HCT116 (cell line): ENCODE measurements around the gene PRDM8. TPM values are rescaled to one million over a fixed set of nuclear protein-coding genes. Genes with fewer than 3 reads are reported as not detected.

Source experiments
- ATAC-seq: fragments of 200-7000 bp; cut with Tn5 transposase; 2 replicates; pipeline ENCODE4 v1.9.1; 2020; ENCODE audit warnings: mild to moderate bottlenecking, moderate library complexity
- BruUV-seq: library from RNA; stranded (reverse); fragments of 400-500 nt; replicated peaks from 2 replicates; lab custom pipeline; 2021; lab: Mats Ljungman, UMichigan
- CTCF ChIA-PET: fragments of 300-600 bp; sonication (Branson Sonifier 250); formaldehyde crosslinking; loops from one replicate; lab custom pipeline; 2021; ENCODE audit warnings: antibody characterized with exemption; lab: Charles Lee
- POLR2A ChIA-PET: fragments of 300-600, 350-600 bp; sonication (Branson Sonifier 250); formaldehyde crosslinking; loops from one replicate; lab custom pipeline; 2021; ENCODE audit warnings: antibody characterized with exemption; lab: Charles Lee
- RAD21 ChIA-PET, 2 experiments: fragments of 300-600 bp; sonication (Branson Sonifier 250); formaldehyde crosslinking; loops; one replicate each; lab custom pipeline; 2023; ENCODE audit warnings: low total read pairs in 2 of 2; ENCODE audit not compliant: uncharacterized antibody in 2 of 2, unreplicated experiment in 2 of 2, low non-redundant PET in 1 of 2; lab: Charles Lee
- DNase-seq: peaks from one replicate; pipeline ENCODE4 v3.0.0-alpha.2; 2010; ENCODE audit warnings: low read depth, low spot score
- H2AFZ ChIP-seq: fragments of 200-600 bp; shearing (Covaris generic), sonication (generic); 2 replicates; pipeline ENCODE4 v1.6.1; 2017; ENCODE audit warnings: low read depth, mixed run types, mixed read lengths, antibody characterized with exemption, low read length; ENCODE audit not compliant: poor library complexity, severe bottlenecking
- H3K27ac ChIP-seq: 2 replicates; pipeline ENCODE4 v1.5.1; 2012; ENCODE audit warnings: low read depth, low read length
- H3K27me3 ChIP-seq: fragments of 200-600 bp; sonication (generic); 2 replicates; pipeline ENCODE4 v1.6.1; 2016; ENCODE audit warnings: mixed run types, low read length, mixed read lengths; ENCODE audit not compliant: insufficient read depth
- H3K36me3 ChIP-seq, 2 experiments: fragments of 200-500 bp in 1 of 2; fragments of 200-600 bp in 1 of 2; sonication (Bioruptor generic) in 1 of 2; sonication (generic) in 1 of 2; 2 replicates each; pipeline versions ENCODE4 v1.5.1 to v1.6.1; 2014 to 2016; ENCODE audit warnings: low read length in 2 of 2, inconsistent platforms in 1 of 2, mixed read lengths in 1 of 2, mixed run types in 1 of 2; ENCODE audit not compliant: insufficient read depth in 2 of 2, control insufficient read depth in 1 of 2
- H3K4me1 ChIP-seq, 2 experiments: fragments of 200-600 bp in 1 of 2; sonication (generic) in 1 of 2; 2 replicates each; pipeline versions ENCODE4 v1.5.1 to v1.6.1; 2012 to 2017; ENCODE audit warnings: low read length in 2 of 2, inconsistent platforms in 1 of 2, mild to moderate bottlenecking in 1 of 2, mixed read lengths in 1 of 2, mixed run types in 1 of 2, moderate library complexity in 1 of 2; ENCODE audit not compliant: insufficient read depth in 2 of 2, control insufficient read depth in 1 of 2
- H3K4me2 ChIP-seq: fragments of 200-600 bp; sonication (generic); 2 replicates; pipeline ENCODE4 v1.6.1; 2017; ENCODE audit warnings: mixed run types, low read length, mixed read lengths
- H3K4me3 ChIP-seq, 2 experiments: fragments of 200-600 bp in 1 of 2; sonication (generic) in 1 of 2; replicated peaks in 1 of 2; 2 replicates each; pipeline ENCODE4 v1.5.1; 2011 to 2016; ENCODE audit warnings: low read length in 2 of 2, control low read depth in 1 of 2, low read depth in 1 of 2, mild to moderate bottlenecking in 1 of 2, mixed read lengths in 1 of 2, mixed run types in 1 of 2
- H3K79me2 ChIP-seq: fragments of 200-600 bp; sonication (generic); 2 replicates; pipeline ENCODE4 v1.6.1; 2017; ENCODE audit warnings: mild to moderate bottlenecking, mixed run types, low read length, moderate library complexity, mixed read lengths; ENCODE audit not compliant: insufficient read depth
- H3K9ac ChIP-seq: fragments of 200-600 bp; sonication (generic); 2 replicates; pipeline ENCODE4 v1.6.1; 2016; ENCODE audit warnings: low read length, mixed read lengths
- H3K9me2 ChIP-seq: fragments of 200-600 bp; sonication (generic), shearing (Covaris generic); 2 replicates; pipeline ENCODE4 v1.6.1; 2017; ENCODE audit warnings: mixed run types, mild to moderate bottlenecking, moderate library complexity; ENCODE audit not compliant: insufficient read depth
- H3K9me3 ChIP-seq, 2 experiments: fragments of 200-500 bp in 1 of 2; fragments of 200-600 bp in 1 of 2; sonication (Bioruptor generic) in 1 of 2; sonication (generic) in 1 of 2; 2 replicates each; pipeline ENCODE4 v1.6.1; 2014 to 2017; ENCODE audit warnings: low read length in 2 of 2, mixed read lengths in 2 of 2, inconsistent platforms in 1 of 2, low read depth in 1 of 2, mild to moderate bottlenecking in 1 of 2, mixed run types in 1 of 2, moderate library complexity in 1 of 2; ENCODE audit not compliant: control insufficient read depth in 1 of 2, insufficient read depth in 1 of 2
- H4K20me1 ChIP-seq: fragments of 200-600 bp; sonication (generic), shearing (Covaris generic); 2 replicates; pipeline ENCODE4 v1.6.1; 2017; ENCODE audit warnings: mixed run types, mild to moderate bottlenecking, moderate library complexity; ENCODE audit not compliant: insufficient read depth
- CBX3 ChIP-seq: IDR thresholded peaks from 2 replicates; pipeline ENCODE4 v1.6.1; 2012; ENCODE audit warnings: low read depth
- CEBPB ChIP-seq: IDR thresholded peaks from 2 replicates; pipeline ENCODE4 v1.6.1; 2012; ENCODE audit warnings: low read depth
- EGR1 ChIP-seq: IDR thresholded peaks from 2 replicates; pipeline ENCODE4 v1.6.1; 2012; ENCODE audit warnings: low read depth
- EZH2 ChIP-seq: fragments of 200-600 bp; sonication (generic); IDR thresholded peaks from 2 replicates; pipeline ENCODE4 v1.6.1; 2017; ENCODE audit warnings: antibody characterized with exemption, mixed run types
- EZH2phosphoT487 ChIP-seq: fragments of 200-600 bp; IDR thresholded peaks from 2 replicates; pipeline ENCODE4 v1.6.1; 2018; ENCODE audit warnings: antibody characterized with exemption, borderline replicate concordance
- FOSL1 ChIP-seq: IDR thresholded peaks from 2 replicates; pipeline ENCODE4 v1.6.1; 2012; ENCODE audit warnings: low read depth
- JUND ChIP-seq: IDR thresholded peaks from 2 replicates; pipeline ENCODE4 v1.6.1; 2012
- MAX ChIP-seq: IDR thresholded peaks from 2 replicates; pipeline ENCODE4 v1.6.1; 2012
- POLR2A ChIP-seq: IDR thresholded peaks from 2 replicates; pipeline ENCODE4 v1.7.0; 2011; ENCODE audit warnings: borderline replicate concordance; ENCODE audit not compliant: insufficient read depth, insufficient read length; ENCODE audit errors: extremely low read depth
- POLR2AphosphoS5 ChIP-seq: IDR thresholded peaks from 2 replicates; pipeline ENCODE4 v1.6.1; 2011; ENCODE audit warnings: mild to moderate bottlenecking, low read depth, low read length, moderate library complexity
- RAD21 ChIP-seq: IDR thresholded peaks from 2 replicates; pipeline ENCODE4 v1.6.1; 2012; ENCODE audit warnings: low read depth, mild to moderate bottlenecking
- REST ChIP-seq: IDR thresholded peaks from 2 replicates; pipeline ENCODE4 v1.6.1; 2012; ENCODE audit warnings: low read depth
- SIN3A ChIP-seq: IDR thresholded peaks from 2 replicates; pipeline ENCODE4 v1.6.1; 2012; ENCODE audit warnings: low read depth
- SP1 ChIP-seq: IDR thresholded peaks from 2 replicates; pipeline ENCODE4 v1.6.1; 2012; ENCODE audit warnings: low read depth
- SRF ChIP-seq: IDR thresholded peaks from 2 replicates; pipeline ENCODE4 v1.6.1; 2012; ENCODE audit warnings: low read depth
- TCF7L2 ChIP-seq: IDR thresholded peaks from 2 replicates; pipeline ENCODE4 v1.7.0; 2011; ENCODE audit warnings: borderline replicate concordance, inconsistent platforms; ENCODE audit not compliant: insufficient read depth, insufficient read length; ENCODE audit errors: extremely low read depth
- YY1 ChIP-seq: IDR thresholded peaks from 2 replicates; pipeline ENCODE4 v1.6.1; 2011; ENCODE audit warnings: low read length, low read depth, moderate library complexity, mild to moderate bottlenecking; ENCODE audit not compliant: insufficient replicate concordance; ENCODE audit errors: extremely low read depth
- ZBTB33 ChIP-seq: IDR thresholded peaks from 2 replicates; pipeline ENCODE4 v1.6.1; 2011; ENCODE audit warnings: mild to moderate bottlenecking, low read length, moderate library complexity; ENCODE audit not compliant: insufficient replicate concordance; ENCODE audit errors: extremely low read depth
- ZNF274 ChIP-seq: fragments of 200-500 bp; sonication (Bioruptor generic); IDR thresholded peaks from 2 replicates; pipeline ENCODE4 v1.6.1; 2014; ENCODE audit warnings: mild to moderate bottlenecking, low read depth, low read length, inconsistent platforms
- intact Hi-C: fragments of 100-400 bp; cut with micrococcal nuclease; formaldehyde crosslinking; loops from 2 replicates; pipeline ENCODE4 v1.10.0; 2022
- total RNA-seq: library from RNA; stranded (reverse); gene quantifications from one replicate; pipeline ENCODE4 v1.2.1, GENCODE V29; 2021; ENCODE audit not compliant: unreplicated experiment

PRDM8 gene
- total RNA-seq, 1 experiment from 2014 or later, result 1.4 TPM

GRCh38 chr4:80189956-80190677 lies 7.2 kb upstream of the PRDM8 start:
- POLR2A ChIA-PET, result no interaction called here
- Histone ChIP-seq H3K27ac (no peak overlapping the region), H2AFZ (no peak overlapping the region)

More at GRCh38 chr4:80189956-80190677, 7.2 kb upstream of the PRDM8 start:
- Histone ChIP-seq H3K36me3 (no peaks in the 10 kb centered on the region), H4K20me1 (no peaks in the 10 kb centered on the region), H3K9me2 (no peaks in the 10 kb centered on the region), H3K4me2 (no peak overlapping the region), H3K79me2 (no peaks in the 10 kb centered on the region), H3K9me3 (no peaks in the 10 kb centered on the region), H3K4me3 (no peak overlapping the region), H3K27me3 (no peaks in the 10 kb centered on the region), H3K9ac (no peak overlapping the region), H3K4me1 (no peaks in the 10 kb centered on the region)
- BruUV-seq, result no TSS peak
- DNase-seq (no peak), ATAC-seq (no peak)
- intact Hi-C loops, result no loop called here
- TF ChIP-seq EGR1 (no peak), ZNF274 (no peak), TCF7L2 (no peak), FOSL1 (no peak), JUND (no peak), SRF (no peak), EZH2 (no peak), RAD21 (no peak), POLR2AphosphoS5 (no peak), SIN3A (no peak), EZH2phosphoT487 (no peak), CEBPB (no peak), CBX3 (no peak), SP1 (no peak), MAX (no peak), YY1 (no peak), REST (no peak), POLR2A (no peak), ZBTB33 (no peak)
- CTCF ChIA-PET, result no interaction called here
- RAD21 ChIA-PET, result no interaction called here
